ENCODE measurements around the gene MRPS14.

MRPS14 gene

DNA sequence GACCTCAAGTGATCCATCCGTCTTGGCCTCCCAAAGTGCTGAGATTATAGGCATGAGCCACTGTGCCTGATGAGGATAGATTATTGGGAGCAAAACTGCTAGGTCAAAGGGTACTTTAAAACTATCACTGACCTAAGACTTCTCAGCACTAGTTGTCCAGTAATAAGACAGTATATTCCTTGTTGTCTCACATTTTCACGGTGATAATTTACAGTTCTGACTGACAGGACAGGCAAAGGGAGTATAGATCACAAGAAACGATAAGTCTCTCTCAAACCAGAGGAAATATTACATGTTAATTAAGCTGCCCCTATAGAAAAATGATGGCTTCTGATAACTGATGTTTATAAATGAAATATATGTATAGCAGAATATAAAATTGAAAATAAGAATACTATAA lies 3.7 kb downstream of the MRPS14 start:
- DNase-seq (ENCODE audit: low spot score) = no peak

DNA sequence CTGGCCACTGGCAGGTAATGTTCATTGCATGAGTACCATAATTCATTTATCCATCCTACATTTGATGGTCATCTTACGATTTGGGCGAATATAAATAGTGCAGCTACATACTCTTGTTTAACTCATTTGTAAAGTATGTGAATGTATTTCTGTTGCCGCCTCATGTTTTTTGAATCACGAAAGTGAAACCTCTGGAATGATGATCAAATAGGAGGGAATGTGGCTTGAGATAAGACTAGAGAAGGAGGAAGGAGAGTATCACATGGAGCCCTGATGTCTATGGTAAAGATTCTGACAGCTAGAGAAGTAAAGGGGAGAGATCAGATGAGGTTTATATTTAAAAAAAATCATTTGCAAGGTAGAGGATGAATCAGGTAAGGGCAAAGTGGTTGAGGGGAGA lies 8.0 kb downstream of the MRPS14 start:
- DNase-seq (ENCODE audit: low spot score) = no peak

DNA sequence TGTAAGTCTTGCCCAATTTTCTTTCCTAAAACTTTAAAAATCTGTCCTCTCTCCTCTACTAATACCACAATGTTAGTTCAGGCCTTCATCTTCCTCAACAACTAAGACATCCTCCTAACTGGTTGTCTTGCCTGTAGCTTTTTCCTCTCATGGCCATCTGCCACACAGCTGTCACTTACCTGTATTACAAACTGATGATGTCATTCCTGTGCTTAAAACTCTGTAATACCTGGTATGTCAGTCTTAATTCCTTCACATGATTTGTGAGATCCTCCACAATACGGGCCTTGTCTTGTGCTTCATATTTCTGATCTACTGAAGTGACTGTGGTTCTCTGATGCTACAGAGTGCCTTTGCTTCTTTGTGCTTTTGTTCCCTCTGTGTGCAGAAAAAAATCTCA lies 9.8 kb downstream of the MRPS14 start:
- DNase-seq (ENCODE audit: low spot score) = no peak

DNA sequence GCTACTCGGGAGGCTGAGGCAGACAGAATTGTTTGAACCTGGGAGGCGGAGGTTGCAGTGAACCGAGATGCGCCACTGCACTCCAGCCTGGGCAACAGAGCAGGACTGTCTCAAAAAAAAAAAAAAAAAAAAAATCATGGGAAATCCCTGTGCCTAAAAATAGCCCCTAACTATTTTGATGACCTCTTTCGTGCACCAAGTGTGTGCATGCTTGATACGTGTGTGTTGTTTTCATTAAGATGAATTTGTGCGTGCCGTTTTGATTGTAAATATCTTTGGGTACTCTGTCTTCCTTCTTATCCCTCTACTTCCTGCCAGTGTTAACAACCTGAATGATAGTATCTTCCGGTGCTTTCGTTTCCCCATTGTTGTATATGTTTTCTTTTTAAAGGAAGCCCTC lies 13.7 kb downstream of the MRPS14 start:
- DNase-seq (ENCODE audit: low spot score) = no peak

DNA sequence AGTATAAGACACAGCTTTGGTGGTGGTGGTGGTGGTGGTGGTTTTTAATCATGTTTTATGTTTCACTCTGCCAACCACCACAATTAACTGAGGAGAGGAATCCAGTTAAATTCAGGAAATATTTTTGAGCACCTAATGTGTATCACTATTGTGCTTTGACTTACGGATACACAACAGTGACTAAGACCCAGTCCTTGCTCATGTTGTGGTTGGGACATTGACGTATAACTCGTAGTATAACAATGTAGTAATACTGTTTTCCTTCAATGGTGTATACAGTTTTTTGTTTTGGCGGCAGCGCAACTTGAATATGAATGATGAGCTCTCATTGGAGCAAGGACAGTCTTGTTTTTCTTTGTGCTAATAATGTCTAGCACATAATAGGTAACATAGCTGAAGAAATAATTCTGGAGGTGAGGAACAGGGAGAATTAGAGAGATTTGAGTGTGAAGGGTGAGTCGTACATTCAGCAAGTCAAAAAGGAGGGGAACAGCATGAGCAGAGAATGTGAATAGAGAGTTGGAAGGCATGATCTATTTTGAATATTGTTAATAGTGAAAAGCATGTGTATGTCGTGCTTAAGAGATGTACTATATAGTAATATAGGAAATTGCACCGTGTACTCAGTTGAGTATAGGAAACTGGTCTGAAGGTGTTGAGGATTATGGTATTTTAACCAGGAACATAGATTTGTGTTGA lies 18.0 kb downstream of the MRPS14 start:
- DNase-seq (ENCODE audit: low spot score) = no peak

DNA sequence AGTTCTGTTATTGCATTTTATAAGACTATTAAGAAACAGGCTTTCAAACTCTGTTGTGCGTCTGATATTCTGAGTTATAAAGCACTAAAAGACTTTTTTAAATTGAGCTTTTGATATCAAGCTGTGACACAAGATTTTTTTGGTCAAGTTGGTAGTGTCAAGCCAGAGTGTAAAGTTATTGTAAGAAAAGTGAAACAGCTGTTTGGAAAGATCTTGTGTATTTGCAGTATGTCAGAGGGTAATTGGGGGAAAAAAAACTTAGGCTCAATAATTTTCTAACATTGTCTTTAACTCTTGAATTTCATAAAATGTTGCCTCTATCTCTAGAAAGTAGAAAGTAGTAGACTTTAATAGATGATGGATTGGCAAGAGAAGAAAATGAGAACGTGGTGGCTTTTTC lies 19.7 kb downstream of the MRPS14 start:
- no peak for DNase-seq (ENCODE audit: low spot score)

DNA sequence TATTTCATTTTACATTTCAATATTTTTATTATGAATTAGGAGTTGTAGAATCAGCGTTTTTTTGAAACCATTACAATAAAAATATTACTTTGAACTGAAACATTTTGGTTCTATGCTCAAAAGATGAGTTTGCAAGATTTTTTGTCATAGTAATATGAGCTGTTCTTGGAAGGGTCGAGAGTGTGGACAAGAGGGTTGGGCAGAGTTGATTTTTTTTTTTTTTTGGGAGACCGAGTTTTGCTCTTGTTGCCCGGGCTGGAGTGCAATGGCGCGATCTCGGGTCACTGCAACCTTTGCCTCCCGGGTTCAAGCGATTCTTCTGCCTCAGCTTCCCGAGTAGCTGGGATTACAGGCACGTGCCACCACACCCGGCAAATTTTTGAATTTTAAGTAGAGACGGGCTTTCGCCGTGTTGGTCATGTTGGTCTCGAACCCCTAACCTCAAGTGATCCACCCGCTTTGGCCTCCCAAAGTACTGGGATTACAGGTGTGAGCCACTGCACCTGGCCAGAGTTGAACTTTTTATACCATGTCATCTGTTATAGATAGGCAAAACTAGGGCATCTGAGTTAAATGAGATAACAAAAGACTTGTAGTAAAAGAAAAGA lies 20.2 kb downstream of the MRPS14 start:
- DNase-seq (ENCODE audit: low spot score) = no peak

DNA sequence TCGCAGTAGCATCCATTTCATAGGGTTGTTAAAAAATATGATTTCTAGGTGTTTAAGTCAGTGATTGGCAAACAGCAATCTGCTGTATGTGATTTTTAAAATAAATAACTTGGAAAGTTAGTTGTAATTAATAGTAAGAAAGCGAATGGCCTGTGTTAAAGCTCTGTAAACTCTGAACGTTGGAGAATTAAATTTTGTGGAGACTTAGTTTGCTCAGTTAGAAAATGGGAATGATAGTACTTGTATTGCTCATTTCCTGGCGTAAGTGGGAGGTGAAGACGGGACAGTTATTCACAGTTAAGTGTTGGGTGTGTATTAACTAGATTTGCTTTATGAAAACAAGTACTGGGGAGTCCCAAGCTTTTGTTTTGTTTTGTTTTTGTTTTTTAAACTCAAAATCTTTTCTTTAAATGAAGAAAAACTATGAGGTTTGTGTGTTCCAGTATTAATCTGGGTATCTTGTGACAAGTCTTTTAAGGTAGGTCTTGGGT lies 22.5 kb downstream of the MRPS14 start:
- DNase-seq (ENCODE audit: low spot score) = no peak

DNA sequence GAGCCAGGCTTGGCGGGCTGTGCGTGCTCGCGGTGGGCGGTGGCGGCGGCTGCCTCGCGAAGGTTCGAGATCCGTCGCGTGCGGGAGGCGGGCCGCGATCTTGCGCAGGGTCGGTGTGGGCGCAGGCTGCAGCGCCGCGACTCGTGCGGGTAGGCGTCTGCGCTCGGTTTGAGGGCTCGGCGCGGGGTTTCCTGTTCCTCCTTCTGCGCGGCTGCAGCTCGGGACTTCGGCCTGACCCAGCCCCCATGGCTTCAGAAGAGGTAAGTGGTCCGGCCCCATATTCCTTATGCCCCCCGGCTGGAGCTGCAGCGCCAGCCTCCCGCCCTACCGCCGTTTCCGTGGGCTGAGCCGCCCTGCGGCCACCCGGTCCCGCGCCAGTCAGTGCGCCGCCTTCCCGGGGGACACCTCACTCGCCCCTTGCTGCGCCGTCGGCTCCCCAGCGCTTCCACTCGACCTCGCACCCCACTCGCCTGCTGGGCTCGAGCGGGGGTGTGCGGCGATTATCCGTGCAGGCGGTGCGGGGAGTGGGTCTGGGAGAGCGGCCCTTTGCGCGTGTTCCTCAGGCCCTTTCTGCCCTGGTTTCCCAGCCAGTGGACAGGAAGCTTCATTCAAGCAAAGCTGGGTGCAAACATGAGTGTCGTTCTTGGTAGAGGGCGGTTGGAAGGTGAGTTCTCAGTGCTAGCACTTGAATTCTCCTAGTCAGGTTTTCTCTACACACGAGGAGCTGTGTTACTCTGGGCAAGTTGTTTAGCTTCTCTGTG lies 23.1 kb downstream of the MRPS14 start, which contains the start of gene CACYBP:
TSS of gene CACYBP (plus strand) at position 12 of the 761 bp plus-strand sequence. CDS start at position 246, 234 bp downstream.
- DNase-seq (ENCODE audit: low spot score) = no peak

DNA sequence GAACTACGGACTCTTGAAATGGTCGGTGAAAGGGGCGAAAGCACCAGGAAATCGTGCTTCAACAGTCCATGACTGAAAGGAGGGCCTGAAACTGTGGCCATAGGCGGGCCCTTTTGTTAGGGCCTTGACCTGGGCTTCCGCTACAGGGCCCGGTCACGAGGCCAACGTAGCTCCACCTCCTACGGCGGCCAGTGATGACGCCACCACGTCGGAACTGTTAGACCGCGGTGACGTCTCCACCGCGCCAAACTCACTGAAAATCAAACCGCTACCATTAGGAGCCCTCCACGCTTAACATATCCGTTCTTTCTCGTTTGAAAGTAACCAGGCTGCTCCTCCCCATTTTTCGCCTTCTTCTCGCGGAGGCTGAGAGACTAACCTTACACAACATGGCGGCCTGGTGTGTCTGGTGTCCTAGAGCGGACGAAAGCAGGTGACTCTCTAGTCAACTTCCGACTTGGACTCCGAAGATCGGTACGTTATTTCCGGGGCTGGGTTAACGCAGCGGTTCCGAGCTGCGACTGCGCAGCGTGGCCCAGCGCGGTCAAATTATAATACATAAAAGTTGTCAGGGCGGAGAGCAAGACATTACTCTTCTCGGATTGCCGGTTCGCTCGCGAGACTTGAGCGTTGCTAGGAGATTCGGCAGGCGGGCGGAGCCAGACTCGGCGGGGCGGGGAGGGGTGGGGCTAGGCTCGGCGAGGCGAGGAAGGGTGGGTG lies 23.8 kb downstream of the MRPS14 start:
- peak; percentile 99 for DNase-seq (ENCODE audit: low spot score)

DNA sequence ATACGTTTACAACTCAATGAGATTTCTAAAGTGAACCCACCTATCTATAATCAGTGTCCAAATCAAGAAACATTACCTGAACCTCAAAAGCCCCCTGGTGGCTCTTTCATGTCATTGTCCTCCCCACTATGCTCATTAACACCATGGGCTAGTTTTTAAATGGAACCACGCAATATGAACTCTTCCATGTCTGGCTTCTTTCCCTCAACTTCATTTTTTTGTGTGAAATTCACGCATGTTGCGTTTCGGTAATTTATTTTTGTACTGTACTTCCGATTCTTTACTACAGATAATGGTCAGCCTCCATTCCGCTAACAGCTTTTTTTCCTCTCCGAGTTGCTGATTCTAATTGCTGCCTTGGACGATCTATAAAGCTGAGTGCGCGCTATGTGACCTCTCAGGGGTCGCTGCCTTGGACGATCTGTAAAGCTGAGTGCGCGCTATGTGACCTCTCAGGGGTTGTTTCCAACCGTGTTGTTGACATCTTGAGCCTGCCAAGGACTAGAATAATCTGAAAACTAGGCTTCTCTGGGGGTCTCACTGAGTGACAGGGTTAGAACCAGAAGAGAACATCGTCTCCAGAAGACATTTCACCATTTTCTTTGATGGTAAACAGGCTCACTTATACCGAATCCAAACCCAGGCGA lies 24.5 kb downstream of the MRPS14 start:
- peak; percentile 73 for DNase-seq (ENCODE audit: low spot score)

DNA sequence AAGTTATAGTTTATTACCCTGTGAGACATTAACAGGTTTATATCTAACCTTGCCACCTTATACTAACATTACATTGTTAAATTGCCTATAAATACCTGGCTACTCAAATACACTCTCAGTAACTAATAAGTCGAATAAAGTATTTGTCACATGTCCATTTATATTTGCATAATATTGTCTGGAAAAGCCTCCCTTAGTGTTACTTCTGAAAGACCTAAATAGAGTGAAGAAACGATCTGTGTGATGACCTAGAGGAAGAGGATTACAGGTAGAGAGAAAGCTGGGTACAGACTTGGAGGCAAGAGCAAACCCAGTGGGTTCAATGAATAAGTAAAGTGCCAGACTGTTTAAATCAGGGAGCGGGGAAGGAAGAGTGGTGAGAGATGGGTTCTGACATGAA lies 26.2 kb downstream of the MRPS14 start:
- no peak for DNase-seq (ENCODE audit: low spot score)

DNA sequence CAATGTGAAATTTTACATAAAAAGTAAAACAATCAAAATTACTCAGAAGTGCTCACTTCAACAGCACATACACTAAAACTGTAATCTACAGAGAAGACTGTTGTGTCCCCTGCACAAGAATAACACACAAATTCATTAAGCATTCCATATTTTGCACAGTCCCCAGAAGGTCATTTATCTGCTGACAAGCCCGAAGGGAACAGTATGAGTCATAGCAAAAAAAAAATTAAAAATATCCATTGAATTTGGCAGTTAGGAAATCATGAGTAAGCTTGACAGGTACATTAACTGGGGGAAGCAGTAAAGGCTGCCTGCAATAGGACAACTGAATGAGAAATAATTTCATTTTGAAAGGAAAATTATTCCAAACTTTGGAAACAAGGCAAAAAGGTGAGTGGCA lies 26.7 kb downstream of the MRPS14 start:
- DNase-seq (ENCODE audit: low spot score) = no peak

DNA sequence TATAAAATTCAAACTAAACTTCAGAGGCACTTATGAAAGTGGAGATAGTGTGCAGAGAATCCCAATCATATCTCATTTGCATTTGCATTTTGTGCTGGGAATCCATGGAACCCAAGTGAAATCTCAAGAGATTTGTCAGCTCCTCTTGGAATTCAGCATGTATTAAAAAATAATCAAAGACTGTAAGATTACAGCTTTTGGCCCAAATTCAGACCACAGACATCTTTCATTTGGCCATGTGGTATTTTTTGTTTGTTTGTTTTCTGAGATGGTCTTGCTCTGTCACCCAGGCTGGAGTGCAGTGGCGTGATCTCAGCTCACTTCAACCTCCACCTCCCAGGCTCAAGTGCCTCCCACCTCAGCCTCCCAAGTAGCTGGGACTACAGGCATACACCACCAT lies 27.3 kb downstream of the MRPS14 start:
- DNase-seq (ENCODE audit: low spot score) = no peak

DNA sequence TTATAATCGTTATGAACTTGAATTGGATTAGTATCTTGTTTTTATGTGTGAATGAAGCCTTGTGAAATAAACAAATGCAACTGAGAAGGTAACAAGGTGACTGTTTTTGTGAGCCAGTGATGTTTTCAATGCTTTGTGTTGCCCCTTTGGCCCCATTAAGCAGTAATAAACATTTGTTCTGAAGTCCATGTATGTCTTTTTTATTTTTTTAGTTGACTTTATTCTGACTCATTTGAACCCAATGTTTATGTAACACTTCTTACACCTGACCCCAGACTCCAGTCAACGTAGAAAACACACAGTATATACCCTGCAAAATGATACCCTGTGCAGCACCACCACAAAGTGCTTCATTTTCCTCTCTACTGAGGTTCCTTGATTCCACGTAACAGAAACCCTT lies 28.1 kb downstream of the MRPS14 start:
- DNase-seq (ENCODE audit: low spot score) = no peak

DNA sequence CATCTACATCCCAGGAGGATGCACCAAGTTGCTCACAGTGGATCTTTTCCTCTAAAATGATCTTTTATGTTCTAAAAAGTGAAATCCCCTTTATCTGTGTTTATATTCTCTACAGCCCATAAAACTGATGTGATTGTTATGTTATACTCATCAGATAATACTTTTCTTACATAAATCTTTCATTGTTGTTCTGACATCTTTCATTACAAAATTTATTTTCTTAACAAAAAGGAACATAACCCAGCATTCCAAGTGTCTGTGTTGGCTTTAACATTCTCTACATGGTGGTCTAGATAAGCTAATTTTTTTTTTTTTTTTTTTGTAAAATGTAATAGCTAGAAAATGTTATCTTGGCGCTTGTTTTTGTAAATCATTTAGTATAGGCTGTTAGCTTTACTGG lies 31.8 kb downstream of the MRPS14 start:
- no peak for DNase-seq (ENCODE audit: low spot score)

DNA sequence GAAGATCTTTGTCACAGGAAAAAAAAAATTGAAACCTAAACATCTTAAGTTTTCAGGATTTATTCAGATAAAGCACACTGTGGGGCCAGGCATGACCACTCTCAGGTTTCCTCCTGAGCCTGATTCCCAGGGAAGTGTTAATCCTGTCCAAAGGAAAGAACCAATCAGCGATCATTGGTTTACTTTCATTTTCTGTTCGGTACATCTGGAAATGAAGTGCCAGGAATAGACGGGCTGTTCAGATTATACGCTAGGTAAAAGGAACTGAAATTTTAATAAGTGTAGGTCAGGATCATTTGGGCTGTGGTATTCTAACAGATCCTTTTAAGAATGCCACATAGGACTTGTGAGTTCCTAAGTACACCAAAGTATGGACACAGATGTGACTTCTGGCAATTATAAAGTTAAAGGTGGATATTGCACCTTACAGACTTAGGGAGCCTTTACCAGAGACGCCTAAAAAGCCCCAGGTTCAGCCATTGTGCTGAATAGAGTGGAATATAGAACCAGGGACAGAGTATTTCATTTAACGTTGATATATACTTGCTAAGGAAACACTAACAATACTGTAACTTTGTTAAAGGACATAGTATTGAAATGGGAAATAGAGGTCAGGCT lies 32.7 kb downstream of the MRPS14 start:
- DNase-seq (ENCODE audit: low spot score) = peak; percentile 52

DNA sequence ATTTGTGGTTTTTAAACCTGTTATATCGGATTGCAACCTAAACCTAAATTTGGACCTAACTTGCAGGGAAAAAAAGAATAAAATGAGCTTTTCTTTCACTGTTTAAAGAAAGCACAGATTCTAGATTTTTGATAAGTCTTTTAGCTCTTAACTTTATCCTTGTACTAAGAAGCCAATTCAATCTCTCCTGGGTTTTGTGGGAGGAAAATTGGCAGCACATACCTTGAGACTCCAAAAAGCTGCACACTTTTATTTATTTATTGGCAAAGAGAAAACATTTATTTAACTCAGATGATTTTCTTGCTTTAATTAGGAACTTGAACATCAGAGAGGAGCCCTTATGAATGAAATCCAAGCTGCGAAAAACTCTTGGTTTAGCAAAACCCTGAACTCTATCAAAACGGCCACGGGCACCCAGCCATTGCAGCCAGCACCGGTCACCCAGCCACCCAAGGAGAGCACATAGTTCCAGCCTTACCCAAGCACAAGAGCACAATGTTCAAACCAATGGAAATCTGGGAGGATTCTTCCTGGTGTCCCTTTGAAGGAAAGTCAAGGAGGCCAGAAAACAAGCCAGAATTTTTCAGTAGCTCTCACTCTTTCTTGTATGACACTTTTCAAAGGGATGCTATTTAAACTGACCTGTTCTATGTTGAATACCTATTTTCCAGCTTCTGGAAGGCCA lies 33.5 kb downstream of the MRPS14 start:
- DNase-seq (ENCODE audit: low spot score) = no peak

DNA sequence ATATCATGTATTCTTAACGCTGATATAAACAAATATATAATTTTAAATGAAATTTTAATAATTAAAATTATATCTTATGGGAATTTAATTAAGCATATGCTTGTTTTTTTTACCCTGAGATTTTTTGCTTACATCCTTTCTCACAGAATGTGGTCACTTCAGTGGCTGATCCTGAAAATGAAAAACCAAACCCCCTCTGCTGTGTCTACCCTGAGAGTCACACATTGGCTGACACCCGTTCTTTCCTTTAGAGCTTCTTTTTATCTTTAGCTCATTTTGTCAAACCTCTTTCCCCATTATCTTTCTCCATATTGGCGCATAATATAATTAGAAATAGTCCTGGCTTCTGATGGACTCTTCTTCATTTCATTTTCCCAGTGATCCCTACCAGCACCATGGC lies 34.2 kb downstream of the MRPS14 start:
- DNase-seq (ENCODE audit: low spot score) = no peak

DNA sequence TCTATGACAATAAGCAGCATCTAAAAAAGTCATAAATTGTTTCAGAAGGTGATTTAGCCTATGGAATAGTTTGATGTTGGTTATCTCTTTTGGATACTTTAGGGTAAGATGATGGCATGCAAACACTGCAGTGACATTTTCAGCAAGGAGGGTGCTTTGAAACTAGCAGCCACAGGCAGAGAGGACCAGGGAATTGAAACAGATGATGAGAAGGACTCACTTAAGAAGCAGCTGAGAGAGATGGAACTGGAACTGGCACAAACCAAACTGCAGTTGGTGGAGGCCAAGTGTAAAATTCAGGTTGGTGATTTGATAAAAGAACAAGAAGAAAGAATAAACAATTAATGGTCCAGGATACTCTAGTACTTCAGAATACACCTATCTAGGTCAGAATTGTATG lies 34.7 kb downstream of the MRPS14 start:
- no peak for DNase-seq (ENCODE audit: low spot score)

DNA sequence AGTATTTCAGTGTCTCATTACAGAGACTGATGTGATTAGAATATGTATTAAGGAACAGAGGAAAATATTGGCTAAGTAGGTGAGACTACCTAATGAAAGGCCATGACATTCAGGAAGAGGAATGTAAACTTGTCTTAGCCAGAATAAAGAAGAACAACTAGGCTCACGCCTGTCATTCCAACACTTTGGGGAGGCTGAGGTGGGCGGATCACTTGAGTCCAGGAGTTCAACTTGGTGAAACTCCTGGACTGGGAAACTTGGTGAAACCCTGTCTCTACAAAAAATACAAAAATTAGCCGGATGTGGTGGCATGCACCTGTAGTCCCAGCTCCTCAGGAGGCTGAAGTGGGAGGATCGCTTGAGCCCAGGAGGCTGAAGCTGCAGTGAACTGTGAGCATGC lies 38.3 kb downstream of the MRPS14 start:
- DNase-seq (ENCODE audit: low spot score) = no peak

Data from globus pallidus (tissue), 1 donor.